Ovary (tissue), 9 donors: ENCODE results near the gene SCML1. TPM values are rescaled to one million over a fixed set of nuclear protein-coding genes. Genes with fewer than 3 reads are reported as not detected.

Experiments used
- DNase-seq, 5 donors: peaks; one replicate each; pipeline ENCODE4 v3.0.0-alpha.2; 2019 to 2020
- H3K27ac ChIP-seq, 2 donors: fragments of 200-600 bp; one replicate each; pipeline versions ENCODE4 v1.5.1 to v1.8.0; 2019 to 2022
- H3K27me3 ChIP-seq: fragments of 200-600 bp; one replicate; pipeline ENCODE4 v1.8.0; 2022
- H3K36me3 ChIP-seq: fragments of 200-600 bp; sonication (generic); one replicate; pipeline ENCODE4 v1.5.1; 2019
- H3K4me1 ChIP-seq: one replicate; pipeline ENCODE4 v1.8.1; 2013; ENCODE audit warnings: mild to moderate bottlenecking, moderate library complexity; ENCODE audit not compliant: insufficient read depth
- H3K4me3 ChIP-seq: fragments of 200-600 bp; sonication (generic); one replicate; pipeline ENCODE4 v1.5.1; 2017
- H3K9me3 ChIP-seq, 2 donors: fragments of 200-600 bp in 1 of 2; sonication (generic) in 1 of 2; one replicate each; pipeline versions ENCODE4 v1.5.1 to v1.8.1; 2013 to 2019; ENCODE audit warnings: mild to moderate bottlenecking in 1 of 2, moderate library complexity in 1 of 2
- EP300 ChIP-seq: sonication (generic); formaldehyde crosslinking; IDR thresholded peaks from one replicate; pipeline ENCODE4 v1.6.1; 2017; ENCODE audit warnings: antibody characterized with exemption
- POLR2A ChIP-seq: fragments of 450-650 bp; IDR thresholded peaks from one replicate; pipeline ENCODE4 v1.6.1; 2017; ENCODE audit warnings: antibody characterized with exemption, mild to moderate bottlenecking, moderate library complexity
- WGBS, 3 donors: extraction: QIAGEN DNeasy Blood & Tissue Kit in 1 of 3; methylation state at CpG; one replicate each; pipeline versions ENCODE4 v1.1.5 to v1.1.7; 2013 to 2017; 5-methylcytosine and 5-hydroxymethylcytosine counted together
- intact Hi-C, 4 donors: fragments of 100-400 bp; cut with DNase I; formaldehyde crosslinking; loops; one replicate each; pipeline versions ENCODE4 v1.11.0 to v1.15.1; 2022 to 2023
- polyA plus RNA-seq, 2 donors: library from polyadenylated mRNA; stranded (reverse); fragments of 200-250 nt in 1 of 2; fragments of 350-450 nt in 1 of 2; fragmentation: Illumina TruSeq in 1 of 2; extraction: RNeasy Lipid Tissue Mini Kit (QIAGEN cat#74804) in 1 of 2; gene quantifications; one replicate each; pipeline ENCODE4 v1.2.3, GENCODE V29; 2013 to 2014
- total RNA-seq, 7 donors: library from RNA; depleted of rRNA in 2 of 7; stranded (reverse); fragments of >200 nt in 2 of 7; fragmentation: NEBNext Ultra II Directional in 3 of 7; extraction: Animal tissue kit (Norgen Biotek cat#: 25700) in 3 of 7; gene quantifications; one replicate each; pipeline versions ENCODE4 v1.1.0 to v1.2.4, GENCODE V29; 2016 to 2023
- TF ChIP-seq, protein P1 (sequence below), 3 donors: fragments of 450-650 bp in 2 of 3; fragments of 200-600 bp in 1 of 3; IDR thresholded peaks; one replicate each; pipeline versions ENCODE4 v1.5.1 to v1.8.0; 2016 to 2022; ENCODE audit warnings: antibody characterized with exemption in 3 of 3, mild to moderate bottlenecking in 1 of 3
- donor health status: DM: no; HTN: no; CAD: no; lungs with moderate emphysema.
- donor health status: DM: no; HTN: no; CAD: no.
- donor health status: Bipolar disorder and iron deficiency.
- donor health status: DM: yes; HTN: yes; CAD: no.
- donor health status: DM: no; HTN: no; CAD: no.
- donor health status: DM: yes; HTN: yes; CAD: no.

Gene SCML1
- total and polyA plus RNA-seq, 9 donors, result 14.1 to 27.7 (median 21.7) TPM

DNA sequence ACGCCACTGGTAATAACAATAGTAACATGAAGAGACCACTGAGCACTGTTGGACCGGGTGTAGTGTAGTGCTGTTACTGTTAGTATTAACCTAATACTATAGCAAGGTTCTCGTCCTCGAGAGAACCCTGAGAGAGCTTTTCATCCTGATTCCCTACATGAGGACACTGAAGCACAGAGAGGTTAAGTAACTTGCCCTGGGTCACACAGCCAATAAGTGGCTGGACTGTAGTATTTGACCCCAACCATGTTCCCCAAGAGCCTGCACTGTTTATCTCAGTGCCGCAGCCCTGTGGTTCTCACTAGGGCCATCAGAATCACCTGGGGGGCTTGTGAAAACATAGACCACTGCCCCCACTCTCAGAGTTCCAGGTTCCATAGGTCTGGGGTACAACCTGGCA is 10.4 kb downstream of the SCML1 start:
- no peaks in the 10 kb centered on the region for H3K9me3 ChIP-seq
- H3K27ac ChIP-seq, result no peak overlapping the region
- intact Hi-C loops, result no loop called here
- no peak overlapping the region for H3K4me3 ChIP-seq
- H3K36me3 ChIP-seq, result no peaks in the 10 kb centered on the region
- TF ChIP-seq, protein P1, sequence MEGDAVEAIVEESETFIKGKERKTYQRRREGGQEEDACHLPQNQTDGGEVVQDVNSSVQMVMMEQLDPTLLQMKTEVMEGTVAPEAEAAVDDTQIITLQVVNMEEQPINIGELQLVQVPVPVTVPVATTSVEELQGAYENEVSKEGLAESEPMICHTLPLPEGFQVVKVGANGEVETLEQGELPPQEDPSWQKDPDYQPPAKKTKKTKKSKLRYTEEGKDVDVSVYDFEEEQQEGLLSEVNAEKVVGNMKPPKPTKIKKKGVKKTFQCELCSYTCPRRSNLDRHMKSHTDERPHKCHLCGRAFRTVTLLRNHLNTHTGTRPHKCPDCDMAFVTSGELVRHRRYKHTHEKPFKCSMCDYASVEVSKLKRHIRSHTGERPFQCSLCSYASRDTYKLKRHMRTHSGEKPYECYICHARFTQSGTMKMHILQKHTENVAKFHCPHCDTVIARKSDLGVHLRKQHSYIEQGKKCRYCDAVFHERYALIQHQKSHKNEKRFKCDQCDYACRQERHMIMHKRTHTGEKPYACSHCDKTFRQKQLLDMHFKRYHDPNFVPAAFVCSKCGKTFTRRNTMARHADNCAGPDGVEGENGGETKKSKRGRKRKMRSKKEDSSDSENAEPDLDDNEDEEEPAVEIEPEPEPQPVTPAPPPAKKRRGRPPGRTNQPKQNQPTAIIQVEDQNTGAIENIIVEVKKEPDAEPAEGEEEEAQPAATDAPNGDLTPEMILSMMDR (IDR thresholded peaks at IDR 0.05), result no peak
- no peak for TF ChIP-seq POLR2A
- no peak for TF ChIP-seq EP300
- whole genome bisulfite sequencing, 3 donors, result 78 to 92% (median 83%) methylated on average over 5 of the region's 5 CpGs
- no peaks in the 10 kb centered on the region for H3K4me1 ChIP-seq
- no peaks in the 10 kb centered on the region for H3K27me3 ChIP-seq
- no peak for DNase-seq

DNA sequence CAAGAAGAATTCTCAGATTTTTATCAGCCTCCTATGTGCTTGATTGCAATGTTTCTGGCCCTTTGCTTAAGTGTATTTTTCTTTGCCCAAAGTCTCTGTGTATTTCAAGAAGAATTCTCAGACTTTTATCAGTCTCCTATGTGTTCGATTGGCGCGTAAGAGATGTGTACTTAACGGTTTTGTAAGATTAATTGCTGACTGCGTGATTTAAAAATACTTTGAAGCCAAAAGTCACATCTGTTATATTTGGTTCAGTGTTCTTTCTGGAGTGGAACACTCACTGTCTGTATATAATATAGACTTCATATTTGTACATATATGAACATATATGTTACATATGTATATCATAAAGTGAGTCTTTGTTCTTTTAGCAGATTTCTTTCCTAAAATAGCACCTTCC is 11.4 kb downstream of the SCML1 start:
- Histone ChIP-seq H3K27ac (no peak overlapping the region), H3K9me3 (no peaks in the 10 kb centered on the region), H3K4me3 (no peak overlapping the region), H3K27me3 (no peaks in the 10 kb centered on the region), H3K36me3 (no peaks in the 10 kb centered on the region), H3K4me1 (no peaks in the 10 kb centered on the region)
- DNase-seq, result no peak
- intact Hi-C loops, result no loop called here
- TF ChIP-seq, protein P1 (IDR thresholded peaks at IDR 0.05), result no peak
- TF ChIP-seq EP300 (no peak), POLR2A (no peak)
- WGBS, 3 donors, result 72 to 78% (median 75%) methylated on average over 5 of the region's 5 CpGs

DNA sequence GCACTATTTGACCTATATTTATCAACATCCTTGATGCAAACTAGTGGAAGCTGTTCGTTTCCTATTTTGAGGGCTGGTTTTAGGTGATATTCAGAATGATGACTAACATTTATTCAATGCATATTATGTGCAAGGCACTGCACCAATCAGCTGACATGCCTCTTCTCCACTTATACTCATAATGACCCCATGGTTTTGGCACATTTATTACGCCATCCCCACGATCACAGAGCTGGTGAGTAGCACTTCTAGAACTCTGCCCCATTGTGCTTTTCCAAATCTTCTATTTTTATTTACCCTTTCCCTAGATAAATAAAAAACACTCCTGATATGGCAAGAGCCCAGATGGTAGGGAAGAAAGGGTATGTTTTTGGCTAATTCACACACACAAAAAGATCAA is 13.1 kb downstream of the SCML1 start:
- DNase-seq, result no peak
- no peak for TF ChIP-seq POLR2A
- 65 to 67% (median 65%) methylated on average over 3 of the region's 3 CpGs for WGBS, 3 donors
- Histone ChIP-seq H3K4me1 (no peaks in the 10 kb centered on the region), H3K27ac (no peak overlapping the region), H3K9me3 (no peaks in the 10 kb centered on the region), H3K27me3 (no peaks in the 10 kb centered on the region), H3K36me3 (no peaks in the 10 kb centered on the region), H3K4me3 (no peak overlapping the region)
- intact Hi-C loops, result no loop called here

DNA sequence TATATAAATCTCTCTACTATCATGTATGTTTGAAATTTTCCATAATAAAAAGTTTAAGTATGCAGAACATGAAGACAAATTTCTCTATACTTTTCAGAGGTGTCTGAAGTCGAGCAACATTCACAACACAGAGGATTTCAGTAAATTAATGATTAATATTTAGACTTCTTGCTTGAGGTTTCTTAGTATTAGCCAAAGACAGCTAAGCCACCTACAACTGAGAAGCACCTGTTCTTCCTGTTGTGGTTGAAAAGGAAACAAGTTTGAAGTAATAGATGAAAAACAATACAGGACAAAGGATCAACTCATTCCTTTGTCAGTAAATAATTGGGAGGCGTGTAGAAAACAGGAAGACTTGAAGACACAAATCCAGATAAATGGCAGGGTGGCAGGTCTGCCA is 21.1 kb downstream of the SCML1 start:
- H3K27ac ChIP-seq, result no peak overlapping the region

DNA sequence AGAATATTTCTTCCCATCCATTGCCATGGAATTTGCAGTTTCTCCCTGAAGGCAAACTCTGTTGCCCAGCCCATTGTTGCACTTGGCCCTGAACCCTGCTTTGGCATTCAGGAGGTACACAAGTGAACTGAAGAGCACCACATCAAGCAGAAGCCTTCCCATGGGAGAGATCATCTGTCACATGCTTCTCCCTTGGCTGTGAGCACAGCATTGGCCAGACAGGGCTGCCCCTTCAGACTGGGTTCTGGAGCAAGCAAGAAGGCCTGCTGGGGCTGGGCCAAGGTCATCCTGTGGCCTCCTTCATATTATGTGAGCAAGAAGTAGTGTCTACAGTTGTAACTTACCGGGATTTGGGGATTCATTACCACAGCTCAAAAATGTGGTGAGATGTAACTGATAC is 22.7 kb downstream of the SCML1 start:
- WGBS, 3 donors, result 68 to 96% (median 71%) methylated on average over 1 of the region's 1 CpG
- Histone ChIP-seq H3K27ac (no peak overlapping the region), H3K4me3 (no peak overlapping the region), H3K4me1 (no peaks in the 10 kb centered on the region), H3K36me3 (no peaks in the 10 kb centered on the region), H3K9me3 (no peaks in the 10 kb centered on the region), H3K27me3 (no peaks in the 10 kb centered on the region)
- intact Hi-C loops, result no loop called here
- TF ChIP-seq, protein P1 (IDR thresholded peaks at IDR 0.05), result no peak
- TF ChIP-seq EP300 (no peak), POLR2A (no peak)
- DNase-seq, result no peak

More for the DNA sequence above, 21.1 kb downstream of the SCML1 start:
- H3K4me1 ChIP-seq, result no peaks in the 10 kb centered on the region
- no peak for DNase-seq
- intact Hi-C loops, result no loop called here
- H3K36me3 ChIP-seq, result no peaks in the 10 kb centered on the region
- H3K4me3 ChIP-seq, result no peak overlapping the region
- TF ChIP-seq, protein P1 (IDR thresholded peaks at IDR 0.05), result no peak
- TF ChIP-seq EP300, result no peak
- no peak for TF ChIP-seq POLR2A
- H3K27me3 ChIP-seq, result no peaks in the 10 kb centered on the region
- no peaks in the 10 kb centered on the region for H3K9me3 ChIP-seq
- 57 to 67% (median 63%) methylated on average over 2 of the region's 2 CpGs for WGBS, 3 donors
